ENCODE measurements around the gene SNX1. TPM values are rescaled to one million over a fixed set of nuclear protein-coding genes. Genes with fewer than 3 reads are reported as not detected.

The SNX1 gene
- total RNA-seq, 2 donors from 2014 or later = 54.5 to 63.0 TPM

DNA sequence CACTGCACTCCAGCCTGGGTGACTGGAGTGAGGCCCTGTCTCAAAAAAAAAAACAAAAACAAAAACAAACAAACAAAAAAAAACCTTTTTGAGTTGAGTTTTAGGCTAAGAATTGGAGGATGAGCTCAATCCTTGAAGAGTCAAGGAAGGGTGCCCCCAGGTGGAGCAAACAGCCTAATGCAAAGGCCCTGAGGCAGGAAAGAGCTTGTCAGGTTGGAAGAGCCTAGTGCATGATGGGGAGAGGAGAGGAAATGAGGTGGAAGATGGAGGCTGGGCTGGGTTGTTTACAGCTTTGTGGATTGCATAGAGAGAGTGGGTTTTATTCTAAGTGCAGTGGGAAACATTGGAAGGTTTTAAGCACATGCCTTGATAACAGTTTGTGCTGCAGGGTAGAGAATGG lies 53.6 kb downstream of the SNX1 start:
- Mint-ChIP-seq H3K27ac (no peak overlapping the region), H3K9me3 (no peaks in the 10 kb centered on the region), H3K36me3 (ENCODE audit: low read depth) (peaks cover 6% of the 10 kb centered on the region), H3K4me1 (peaks cover 17% of the 10 kb centered on the region), H3K27me3 (ENCODE audit: insufficient read depth) (peaks cover 34% of the 10 kb centered on the region), H3K4me3 (no peak overlapping the region)
- Histone ChIP-seq H3K9ac (ENCODE audit: extremely low read depth, low read length, poor library complexity, severe bottlenecking) (no peak overlapping the region), H3K9me3 (ENCODE audit: control insufficient read depth, low read length) (no peaks in the 10 kb centered on the region), H3K27ac (ENCODE audit: low read depth, low read length) (no peak overlapping the region), H3K4me3 (ENCODE audit: low read length) (no peak overlapping the region), H3K4me1 (ENCODE audit: control insufficient read depth, insufficient read depth, low read length) (peaks cover 6% of the 10 kb centered on the region), H3K27me3 (ENCODE audit: control insufficient read depth, insufficient read depth, low read length, poor library complexity, severe bottlenecking) (peaks cover 19% of the 10 kb centered on the region), H3K36me3 (ENCODE audit: control insufficient read depth, insufficient read depth, low read length) (no peaks in the 10 kb centered on the region)
- TF ChIP-seq, protein P1, sequence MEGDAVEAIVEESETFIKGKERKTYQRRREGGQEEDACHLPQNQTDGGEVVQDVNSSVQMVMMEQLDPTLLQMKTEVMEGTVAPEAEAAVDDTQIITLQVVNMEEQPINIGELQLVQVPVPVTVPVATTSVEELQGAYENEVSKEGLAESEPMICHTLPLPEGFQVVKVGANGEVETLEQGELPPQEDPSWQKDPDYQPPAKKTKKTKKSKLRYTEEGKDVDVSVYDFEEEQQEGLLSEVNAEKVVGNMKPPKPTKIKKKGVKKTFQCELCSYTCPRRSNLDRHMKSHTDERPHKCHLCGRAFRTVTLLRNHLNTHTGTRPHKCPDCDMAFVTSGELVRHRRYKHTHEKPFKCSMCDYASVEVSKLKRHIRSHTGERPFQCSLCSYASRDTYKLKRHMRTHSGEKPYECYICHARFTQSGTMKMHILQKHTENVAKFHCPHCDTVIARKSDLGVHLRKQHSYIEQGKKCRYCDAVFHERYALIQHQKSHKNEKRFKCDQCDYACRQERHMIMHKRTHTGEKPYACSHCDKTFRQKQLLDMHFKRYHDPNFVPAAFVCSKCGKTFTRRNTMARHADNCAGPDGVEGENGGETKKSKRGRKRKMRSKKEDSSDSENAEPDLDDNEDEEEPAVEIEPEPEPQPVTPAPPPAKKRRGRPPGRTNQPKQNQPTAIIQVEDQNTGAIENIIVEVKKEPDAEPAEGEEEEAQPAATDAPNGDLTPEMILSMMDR (conservative IDR thresholded peaks at IDR 0.05) = peak; percentile 54
- peak; percentile 79 for DNase-seq

DNA sequence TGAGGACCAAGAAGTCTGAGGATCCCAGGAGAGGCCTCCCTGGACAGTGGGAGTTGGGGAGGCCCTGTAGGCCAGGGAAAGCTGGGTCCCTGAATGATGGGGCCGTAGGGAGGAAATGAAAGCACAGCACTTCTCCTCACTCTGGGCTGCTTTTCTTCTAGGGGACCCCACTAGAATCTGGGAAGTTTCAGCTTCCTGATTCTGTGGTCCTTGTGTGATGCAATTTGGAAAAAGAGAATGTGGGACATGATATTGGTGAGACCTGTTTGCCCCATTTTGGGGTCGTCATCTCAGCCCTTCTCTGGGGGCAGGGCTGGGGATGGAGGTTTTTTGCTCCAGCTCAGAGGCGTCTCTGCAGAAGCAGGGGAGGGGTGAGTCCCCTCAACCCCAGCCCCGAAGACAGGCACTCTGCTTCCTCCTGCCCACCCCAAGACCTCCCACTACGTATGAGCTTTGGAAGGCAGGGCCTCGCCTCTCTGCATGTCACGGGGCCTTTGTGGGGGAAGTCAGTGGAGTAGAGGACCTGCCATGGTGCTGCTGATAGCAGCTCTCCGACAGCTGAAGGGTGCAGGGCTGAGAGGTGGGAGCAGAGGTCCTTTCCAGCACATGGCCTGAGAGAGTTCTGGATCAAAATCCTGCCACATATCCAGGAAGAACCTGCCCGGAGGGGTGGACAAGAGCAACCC lies 54.3 kb downstream of the SNX1 start:
- Histone ChIP-seq H3K36me3 (ENCODE audit: control insufficient read depth, insufficient read depth, low read length) (no peaks in the 10 kb centered on the region), H3K9ac (ENCODE audit: extremely low read depth, low read length, poor library complexity, severe bottlenecking) (no peak overlapping the region), H3K9me3 (ENCODE audit: control insufficient read depth, low read length) (no peaks in the 10 kb centered on the region), H3K4me1 (ENCODE audit: control insufficient read depth, insufficient read depth, low read length) (peaks cover 6% of the 10 kb centered on the region), H3K27ac (ENCODE audit: low read depth, low read length) (no peak overlapping the region), H3K27me3 (ENCODE audit: control insufficient read depth, insufficient read depth, low read length, poor library complexity, severe bottlenecking) (peaks cover 19% of the 10 kb centered on the region), H3K4me3 (ENCODE audit: low read length) (no peak overlapping the region)
- Mint-ChIP-seq H3K9me3 (no peaks in the 10 kb centered on the region), H3K36me3 (ENCODE audit: low read depth) (peaks cover 4% of the 10 kb centered on the region), H3K27ac (no peak overlapping the region), H3K4me1 (peaks cover 17% of the 10 kb centered on the region), H3K4me3 (no peak overlapping the region), H3K27me3 (ENCODE audit: insufficient read depth) (peaks cover 34% of the 10 kb centered on the region)
- WGBS, 2 experiments (ENCODE audit: insufficient coverage in 1 of 2, insufficient read length in 1 of 2) = 78 to 93% methylated on average over 4 to 9 of the region's 9 CpGs
- TF ChIP-seq, protein P1 (conservative IDR thresholded peaks at IDR 0.05) = no peak
- DNase-seq = peak; percentile 44

DNA sequence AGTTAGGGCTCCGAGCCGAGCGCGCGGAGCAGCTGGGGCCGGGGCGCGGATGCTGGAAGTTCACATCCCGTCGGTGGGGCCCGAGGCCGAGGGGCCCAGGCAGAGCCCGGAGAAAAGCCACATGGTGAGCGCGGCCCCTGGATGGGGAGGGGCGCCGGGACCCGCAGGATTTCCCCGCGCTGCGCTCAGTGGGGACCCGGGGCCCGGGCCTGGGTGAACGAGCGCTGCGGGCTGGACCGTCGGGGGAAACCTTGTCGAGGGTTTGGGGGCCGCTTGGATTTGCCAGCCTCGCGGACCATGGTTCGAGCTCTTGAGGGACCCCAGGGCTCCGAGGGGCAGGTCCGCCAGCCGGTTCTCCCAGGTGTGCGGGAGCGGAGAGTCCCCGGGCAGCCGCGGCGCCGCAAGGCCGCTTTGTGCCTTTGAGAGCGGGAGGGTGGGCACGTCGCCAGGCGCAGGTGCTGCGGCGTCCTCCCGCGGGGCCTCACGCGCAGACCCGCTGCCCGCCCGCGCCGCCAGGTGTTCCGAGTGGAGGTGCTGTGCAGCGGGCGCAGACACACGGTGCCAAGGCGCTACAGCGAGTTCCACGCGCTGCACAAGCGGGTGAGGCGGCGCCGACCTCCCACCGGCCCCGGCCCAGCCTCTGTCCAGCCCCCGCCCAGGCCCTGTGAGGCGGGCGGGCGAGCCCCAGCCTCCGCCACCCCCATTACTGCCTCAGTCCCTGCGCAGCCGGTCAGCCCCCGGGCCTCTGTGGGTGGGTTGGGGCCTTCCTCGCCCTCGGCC lies 56.1 kb downstream of the SNX1 start, which contains the start of gene SNX22:
Gene SNX22, plus strand, starts transcription at position 5 of the 780 bp plus-strand sequence. Its CDS starts 45 bp downstream, at position 50.
- peak within 1 kb of the TSS; percentile 78 for H3K4me3 ChIP-seq (ENCODE audit: low read length)
- H3K9ac ChIP-seq (ENCODE audit: extremely low read depth, low read length, poor library complexity, severe bottlenecking) = peak within 1 kb of the TSS; percentile 3
- H3K9me3 ChIP-seq (ENCODE audit: control insufficient read depth, low read length) = no peaks in the 10 kb centered on the region
- peaks cover 10% of the 10 kb centered on the region for H3K4me1 Mint-ChIP-seq
- peaks cover 20% of the 10 kb centered on the region for H3K36me3 Mint-ChIP-seq (ENCODE audit: low read depth)
- H3K27ac ChIP-seq (ENCODE audit: low read depth, low read length) = no peak within 1 kb of the TSS
- peaks cover 6% of the 10 kb centered on the region for H3K4me1 ChIP-seq (ENCODE audit: control insufficient read depth, insufficient read depth, low read length)
- TF ChIP-seq, protein P1 (conservative IDR thresholded peaks at IDR 0.05) = no peak
- peaks cover 34% of the 10 kb centered on the region for H3K27me3 Mint-ChIP-seq (ENCODE audit: insufficient read depth)
- H3K27ac Mint-ChIP-seq = peak within 1 kb of the TSS; percentile 17
- no peaks in the 10 kb centered on the region for H3K9me3 Mint-ChIP-seq
- peaks cover 19% of the 10 kb centered on the region for H3K27me3 ChIP-seq (ENCODE audit: control insufficient read depth, insufficient read depth, low read length, poor library complexity, severe bottlenecking)
- 1 to 2% methylated on average over 31 to 83 of the region's 83 CpGs for WGBS, 2 experiments (ENCODE audit: insufficient coverage in 1 of 2, insufficient read length in 1 of 2)
- peak within 1 kb of the TSS; percentile 60 for H3K4me3 Mint-ChIP-seq
- H3K36me3 ChIP-seq (ENCODE audit: control insufficient read depth, insufficient read depth, low read length) = peaks cover 17% of the 10 kb centered on the region
- DNase-seq = no peak
